PC-9 (cell line): ENCODE measurements around the gene ME1.
"Not testable (repeated sequence)": the region's sequence is repeated elsewhere in the genome, so short reads cannot be mapped to it uniquely, and the experiment has no call there.

Source experiments
- EZH2 ChIP-seq: fragments of 200-600 bp; sonication (generic); IDR thresholded peaks from 2 replicates; pipeline ENCODE4 v1.8.0; 2017; ENCODE audit warnings: antibody characterized with exemption, low read depth
- TF ChIP-seq, protein P1 (sequence below): fragments of 200-600 bp; sonication (generic); conservative IDR thresholded peaks from 2 replicates; pipeline ENCODE4 v1.6.1; 2017; ENCODE audit warnings: mixed run types, antibody characterized with exemption, mild to moderate bottlenecking, moderate library complexity

DNA sequence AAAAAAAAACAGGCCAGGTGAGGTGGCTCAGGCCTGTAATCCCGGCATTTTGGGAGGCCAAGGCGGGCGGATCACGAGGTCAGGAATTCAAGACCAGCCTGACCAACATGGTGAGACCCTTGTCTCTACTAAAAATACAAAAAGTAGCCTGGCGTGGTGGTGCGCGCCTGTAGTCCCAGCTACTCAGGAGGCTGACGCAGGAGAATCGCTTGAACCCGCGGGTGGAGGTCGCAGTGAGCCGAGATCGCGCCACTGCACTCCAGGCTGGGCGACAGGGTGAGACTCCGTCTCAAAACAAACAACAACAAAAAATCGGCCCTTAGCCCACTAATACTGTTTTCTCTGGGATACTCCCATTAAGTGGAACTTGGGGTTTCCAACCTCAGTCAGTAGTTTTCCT is 238.9 kb downstream of the ME1 start:
- TF ChIP-seq, protein P1, sequence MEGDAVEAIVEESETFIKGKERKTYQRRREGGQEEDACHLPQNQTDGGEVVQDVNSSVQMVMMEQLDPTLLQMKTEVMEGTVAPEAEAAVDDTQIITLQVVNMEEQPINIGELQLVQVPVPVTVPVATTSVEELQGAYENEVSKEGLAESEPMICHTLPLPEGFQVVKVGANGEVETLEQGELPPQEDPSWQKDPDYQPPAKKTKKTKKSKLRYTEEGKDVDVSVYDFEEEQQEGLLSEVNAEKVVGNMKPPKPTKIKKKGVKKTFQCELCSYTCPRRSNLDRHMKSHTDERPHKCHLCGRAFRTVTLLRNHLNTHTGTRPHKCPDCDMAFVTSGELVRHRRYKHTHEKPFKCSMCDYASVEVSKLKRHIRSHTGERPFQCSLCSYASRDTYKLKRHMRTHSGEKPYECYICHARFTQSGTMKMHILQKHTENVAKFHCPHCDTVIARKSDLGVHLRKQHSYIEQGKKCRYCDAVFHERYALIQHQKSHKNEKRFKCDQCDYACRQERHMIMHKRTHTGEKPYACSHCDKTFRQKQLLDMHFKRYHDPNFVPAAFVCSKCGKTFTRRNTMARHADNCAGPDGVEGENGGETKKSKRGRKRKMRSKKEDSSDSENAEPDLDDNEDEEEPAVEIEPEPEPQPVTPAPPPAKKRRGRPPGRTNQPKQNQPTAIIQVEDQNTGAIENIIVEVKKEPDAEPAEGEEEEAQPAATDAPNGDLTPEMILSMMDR: not testable (repeated sequence)
- not testable (repeated sequence) for TF ChIP-seq EZH2
